Measurements from ENCODE around the gene IER2. TPM values are rescaled to one million over a fixed set of nuclear protein-coding genes. Genes with fewer than 3 reads are reported as not detected.
"Not testable (repeated sequence)": the region's sequence is repeated elsewhere in the genome, so short reads cannot be mapped to it uniquely, and the experiment has no call there.

The IER2 gene
- total RNA-seq, 1 donor from 2014 or later = 27.9 TPM

DNA sequence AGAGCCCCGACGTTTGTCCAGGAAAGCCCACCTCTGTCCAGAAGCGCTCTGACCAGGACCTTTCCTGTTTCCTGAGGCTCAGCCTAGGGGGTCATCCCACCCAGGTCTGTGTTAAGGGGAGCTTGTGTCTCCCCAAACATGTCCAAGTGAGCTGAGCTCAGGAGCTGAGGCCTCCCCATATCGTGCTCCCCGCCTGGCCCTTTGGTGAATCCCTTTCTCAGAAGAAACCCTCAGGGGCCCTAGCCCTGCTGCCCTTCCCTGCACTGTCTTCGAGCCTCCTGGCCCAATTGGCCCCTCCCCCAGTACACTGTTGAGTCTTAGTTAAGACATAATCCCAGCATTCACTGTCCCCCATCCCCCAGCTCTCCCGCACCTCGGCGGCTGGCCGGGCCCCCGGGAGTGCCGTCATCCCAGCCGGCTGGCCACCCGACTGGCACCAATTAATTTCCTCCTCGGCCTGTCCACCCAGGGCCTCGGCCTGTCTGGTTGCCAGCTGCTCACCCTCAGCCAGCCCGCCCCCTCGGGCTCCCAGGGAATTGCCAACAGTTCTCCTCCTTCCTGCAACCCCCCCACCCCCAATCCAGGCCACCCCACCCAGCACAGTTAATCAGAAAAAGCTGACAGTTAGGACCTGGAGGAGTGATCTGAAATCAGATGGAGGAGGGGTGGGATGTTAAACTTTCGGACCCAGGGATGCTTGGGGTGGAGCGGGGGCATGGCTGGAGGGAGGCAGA, 13.6 kb downstream of the IER2 start:
- DNase-seq (ENCODE audit: low read depth) = peak; percentile 76

- DNase-seq (ENCODE audit: low read depth) = peak; percentile 88
These were observed 14.3 kb downstream of the IER2 start for GRCh38 chr19:13164343-13165161.

GRCh38 chr19:13165162-13165997, 15.2 kb downstream of the IER2 start:
- DNase-seq (ENCODE audit: low read depth) = no peak

DNA sequence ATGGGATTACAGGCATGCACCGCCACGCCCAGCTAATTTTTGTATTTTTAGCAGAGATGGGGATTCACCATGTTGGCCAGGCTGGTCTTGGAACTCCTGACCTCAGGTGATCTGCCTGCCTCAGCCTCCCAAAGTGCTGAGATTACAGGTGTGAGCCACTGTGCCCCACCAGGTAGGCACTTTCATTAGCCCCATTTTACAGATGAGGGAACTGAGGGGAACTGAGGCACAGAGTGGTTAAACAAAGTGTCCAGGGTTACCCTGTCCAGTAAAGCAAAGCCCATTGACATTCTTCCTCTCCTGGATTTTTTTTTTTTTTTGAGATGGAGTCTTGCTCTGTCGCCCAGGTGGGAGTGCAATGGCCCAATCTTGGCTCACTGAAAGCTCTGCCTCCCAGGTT, 15.9 kb downstream of the IER2 start:
- not testable (repeated sequence) for DNase-seq (ENCODE audit: low read depth)

DNA sequence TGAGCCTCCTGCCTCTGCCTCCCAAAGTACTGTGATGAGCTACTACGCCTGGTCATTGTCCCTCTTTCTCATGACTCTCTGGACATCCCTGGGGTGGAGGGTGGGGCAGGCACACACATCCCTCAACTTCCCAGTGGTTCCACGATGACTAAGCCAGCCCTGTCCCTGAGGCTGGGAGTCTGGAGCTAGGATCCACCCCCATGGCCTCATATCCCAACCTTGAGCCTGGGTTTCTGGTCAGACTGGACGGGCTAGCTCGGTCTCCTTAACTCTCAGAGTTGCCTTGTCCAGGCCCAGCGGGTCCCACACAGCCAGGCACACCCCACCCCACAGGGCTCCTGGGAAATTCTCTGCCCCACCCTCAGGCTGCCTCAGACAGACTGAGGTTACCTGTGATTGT, 19.6 kb downstream of the IER2 start:
- DNase-seq (ENCODE audit: low read depth) = peak; percentile 53

DNA sequence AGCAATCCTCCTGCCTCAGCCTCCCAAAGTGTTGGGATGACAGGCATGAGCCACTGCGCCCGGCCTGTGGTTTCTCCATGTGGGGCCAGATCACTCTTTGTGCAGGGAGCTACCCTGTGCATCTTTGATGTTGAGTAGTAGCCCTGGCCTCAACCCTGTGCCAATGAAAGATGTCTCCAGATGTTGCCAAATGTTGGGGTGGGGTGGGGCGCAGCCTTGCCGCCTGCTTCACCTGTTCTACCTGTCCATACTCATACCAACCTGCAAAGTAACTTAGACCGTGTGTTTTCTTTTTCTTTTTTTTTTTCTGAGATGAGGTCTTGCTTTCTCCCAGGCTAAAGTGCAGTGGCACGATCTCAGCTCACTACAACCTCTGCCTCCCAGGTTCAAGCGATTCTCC, 20.9 kb downstream of the IER2 start:
- no peak for DNase-seq (ENCODE audit: low read depth)

DNA sequence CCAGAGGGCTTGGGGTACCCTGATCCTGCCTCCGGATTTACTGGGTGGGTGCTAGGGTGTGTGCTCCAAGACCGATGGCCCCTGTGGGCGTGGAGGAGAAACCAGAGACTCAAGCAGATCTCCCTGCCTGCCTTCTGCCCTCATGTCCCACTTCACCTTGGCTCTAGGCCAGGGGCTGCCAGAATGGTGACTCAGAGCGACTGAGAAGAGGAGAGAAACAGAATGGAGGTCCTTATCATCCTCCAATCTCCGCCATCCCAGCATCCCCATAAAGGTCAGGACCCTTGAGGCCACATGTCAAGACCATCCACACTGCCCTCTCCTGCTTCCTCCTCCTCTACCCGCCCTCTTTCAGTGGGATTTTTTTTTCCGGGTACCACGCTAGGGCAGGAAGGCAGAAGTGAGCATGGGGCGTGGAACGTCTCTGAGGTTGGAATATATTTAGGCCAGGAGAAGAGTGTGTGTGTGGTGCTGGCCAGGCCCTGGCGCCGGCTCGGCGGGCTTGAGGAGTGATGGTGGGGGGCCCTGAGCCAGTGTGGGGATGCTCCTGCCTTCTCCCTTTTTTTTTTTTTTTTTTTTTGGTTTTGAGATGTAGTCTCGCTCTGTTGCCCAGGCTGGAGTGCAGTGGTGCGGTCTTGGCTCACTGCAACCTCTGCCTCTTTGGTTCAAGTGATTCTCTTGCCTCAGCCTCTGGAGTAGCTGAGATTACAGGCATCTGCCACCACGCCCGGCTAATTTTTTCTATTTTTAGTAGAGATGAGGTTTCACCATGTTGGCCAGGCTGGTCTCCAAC, 22.3 kb downstream of the IER2 start:
- DNase-seq (ENCODE audit: low read depth) = peak; percentile 83

DNA sequence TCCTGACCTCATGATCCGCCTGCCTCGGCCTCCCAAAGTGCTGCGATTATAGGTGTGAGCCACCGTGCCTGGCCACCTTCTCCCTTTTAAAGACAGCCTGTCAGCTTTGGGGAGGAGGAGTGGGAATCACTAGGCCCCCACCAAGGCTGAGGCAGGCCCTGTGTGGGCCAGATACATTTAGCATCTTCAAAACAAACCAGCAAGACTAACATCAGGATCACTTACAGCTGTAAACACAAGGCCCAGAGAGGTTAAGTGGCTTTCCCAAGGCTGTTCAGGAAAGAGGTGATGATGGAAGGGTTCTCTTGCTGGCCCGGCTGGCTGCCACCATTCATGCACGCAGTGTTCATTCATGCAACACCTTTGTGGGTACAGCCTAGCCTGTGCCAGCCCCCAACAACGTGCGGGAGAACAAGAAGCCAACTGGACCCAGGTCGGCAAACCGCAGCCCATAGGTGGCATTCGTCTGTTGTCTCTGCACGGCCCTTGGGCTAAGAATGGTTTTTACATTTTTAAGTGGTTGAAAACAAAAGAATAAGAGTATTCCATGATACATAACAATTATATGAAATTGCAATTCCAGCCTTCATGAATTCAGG, 23.0 kb downstream of the IER2 start:
- no peak for DNase-seq (ENCODE audit: low read depth)

GRCh38 chr19:13176345-13176744, 26.1 kb downstream of the IER2 start:
- DNase-seq (ENCODE audit: low read depth) = peak; percentile 55

DNA sequence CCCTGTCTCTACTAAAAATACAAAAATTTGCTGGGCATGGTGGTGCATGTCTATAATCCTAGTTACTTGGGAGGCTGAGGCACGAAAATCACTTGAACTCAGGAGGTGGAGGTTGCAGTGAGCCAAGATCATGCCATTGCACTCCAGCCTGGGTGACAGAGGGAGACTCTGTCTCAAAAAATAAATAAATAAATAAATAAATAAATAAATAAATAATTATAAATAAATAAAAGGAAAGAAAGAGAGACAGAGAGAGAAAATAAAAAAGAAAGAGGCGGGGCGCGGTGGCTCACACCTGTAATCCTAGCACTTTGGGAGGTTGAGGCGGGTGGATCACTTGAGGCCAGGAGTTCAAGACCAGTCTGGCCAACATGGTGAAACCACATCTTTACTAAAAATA, 27.4 kb downstream of the IER2 start:
- DNase-seq (ENCODE audit: low read depth) = not testable (repeated sequence)

DNA sequence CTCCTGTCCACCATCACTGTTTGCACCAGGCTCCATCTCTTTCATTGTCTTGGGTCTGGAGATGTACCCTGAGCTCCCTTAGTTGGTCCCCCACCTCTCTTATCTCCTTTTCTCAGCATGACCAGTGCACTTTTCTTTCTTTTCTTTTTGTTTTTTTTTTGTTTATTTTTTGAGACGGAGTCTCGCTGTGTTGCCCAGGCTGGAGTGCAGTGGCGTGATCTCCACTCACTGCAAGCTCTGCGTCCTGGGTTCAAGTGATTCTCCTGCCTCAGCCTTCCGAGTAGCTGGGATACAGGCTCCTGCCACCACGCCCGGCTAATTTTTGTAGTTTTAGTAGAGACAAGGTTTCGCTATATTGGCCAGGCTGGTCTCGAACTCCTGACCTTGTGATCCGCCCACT, 28.1 kb downstream of the IER2 start:
- DNase-seq (ENCODE audit: low read depth) = not testable (repeated sequence)

DNA sequence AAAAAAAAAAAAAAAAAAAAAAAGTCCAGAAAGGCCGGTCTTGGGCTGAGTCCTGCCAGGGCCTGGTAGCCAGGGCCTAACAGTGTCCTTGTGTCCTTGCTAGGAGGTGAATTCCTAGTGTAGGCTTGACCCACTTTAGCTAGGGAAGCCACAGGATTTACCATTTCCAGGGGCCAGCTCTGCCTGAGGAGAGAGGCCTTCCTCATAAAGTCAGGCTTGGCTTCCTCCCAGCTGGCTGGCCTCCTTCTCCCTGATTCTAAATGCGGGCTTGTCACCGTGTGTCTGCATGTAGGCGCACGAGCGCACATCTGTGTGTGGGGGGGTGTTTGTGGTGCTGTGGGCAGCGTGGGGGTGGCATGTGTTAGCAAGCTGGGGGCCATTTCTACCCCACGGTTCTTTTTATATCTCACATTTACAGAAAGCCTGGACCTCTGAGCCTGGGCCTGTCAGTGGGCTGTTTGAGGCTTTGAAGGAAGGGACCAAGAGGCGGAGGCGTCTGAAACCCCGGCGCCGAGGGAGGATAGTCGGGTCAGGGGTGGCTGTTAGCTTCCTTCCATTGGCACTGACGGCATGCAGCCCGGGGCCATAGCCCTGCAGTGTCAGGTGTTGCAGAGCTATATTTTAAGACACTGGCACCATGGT, 31.7 kb downstream of the IER2 start:
- no peak for DNase-seq (ENCODE audit: low read depth)

- not testable (repeated sequence) for DNase-seq (ENCODE audit: low read depth)
These were observed 34.7 kb downstream of the IER2 start for GRCh38 chr19:13184926-13185325.

GRCh38 chr19:13185763-13186657, 35.8 kb downstream of the IER2 start:
- not testable (repeated sequence) for DNase-seq (ENCODE audit: low read depth)

- not testable (repeated sequence) for DNase-seq (ENCODE audit: low read depth)
These were observed 36.5 kb downstream of the IER2 start for GRCh38 chr19:13186688-13187087.

- DNase-seq (ENCODE audit: low read depth) = no peak
These were observed 37.2 kb downstream of the IER2 start for GRCh38 chr19:13187419-13187818.

- DNase-seq (ENCODE audit: low read depth) = no peak
These were observed 39.4 kb downstream of the IER2 start for GRCh38 chr19:13189600-13189999.

DNA sequence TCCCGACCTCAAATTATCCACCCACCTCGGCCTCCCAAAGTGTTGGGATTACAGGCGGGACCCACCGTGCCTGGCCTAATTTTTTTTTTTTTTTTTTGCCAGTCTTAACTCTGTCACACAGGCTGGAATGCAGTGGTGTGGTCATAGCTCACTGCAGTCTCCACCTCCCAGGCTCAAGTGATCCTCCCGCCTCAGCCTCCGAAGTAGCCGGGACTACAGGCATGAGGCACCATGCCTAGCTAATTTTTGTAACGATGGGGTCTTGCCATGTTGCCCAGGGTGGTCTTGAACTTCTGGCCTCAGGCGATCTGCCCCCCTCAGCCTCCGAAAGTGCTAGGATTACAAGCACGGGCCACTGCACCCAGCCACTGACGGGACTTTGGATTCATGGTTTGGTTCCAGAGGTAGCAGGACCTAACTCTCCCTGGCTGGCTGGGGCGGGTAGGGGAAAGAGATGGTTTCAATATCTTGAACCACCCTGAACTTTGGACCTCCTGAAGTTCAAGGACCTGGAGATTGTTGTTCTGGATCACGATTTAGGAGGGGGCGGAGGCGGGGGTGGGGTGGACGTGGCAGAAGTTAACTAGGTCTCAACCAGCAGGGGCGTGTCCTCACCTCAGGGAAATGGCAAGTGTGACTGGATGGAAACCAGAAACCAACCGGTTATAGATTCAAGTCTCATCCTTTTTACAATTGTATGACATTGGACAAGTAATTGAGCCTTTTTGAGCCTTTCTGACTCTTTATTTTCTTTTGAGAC, 40.8 kb downstream of the IER2 start:
- DNase-seq (ENCODE audit: low read depth) = peak; percentile 53

- peak; percentile 25 for DNase-seq (ENCODE audit: low read depth)
These were observed 45.5 kb downstream of the IER2 start for GRCh38 chr19:13195678-13196077.

All from renal cortical epithelial cell (primary cell).